8988T (cell line): ENCODE data around the gene RNF11.

Source experiments
- DNase-seq: peaks from one replicate; pipeline ENCODE4 v3.0.0; 2011

The RNF11 gene

GRCh38 chr1:51298322-51298705, 62.2 kb downstream of the RNF11 start:
- no peak for DNase-seq

GRCh38 chr1:51299185-51299885, 63.3 kb downstream of the RNF11 start:
- DNase-seq, result no peak

- DNase-seq, result no peak
Observed at GRCh38 chr1:51299981-51300670, 64.1 kb downstream of the RNF11 start.

GRCh38 chr1:51301152-51301843, 65.2 kb downstream of the RNF11 start:
- DNase-seq, result no peak

GRCh38 chr1:51301844-51302162, 65.7 kb downstream of the RNF11 start:
- DNase-seq, result no peak

GRCh38 chr1:51302270-51302669, 66.2 kb downstream of the RNF11 start:
- no peak for DNase-seq

- no peak for DNase-seq
Observed at GRCh38 chr1:51302746-51303145, 66.7 kb downstream of the RNF11 start.

GRCh38 chr1:51303315-51303714, 67.2 kb downstream of the RNF11 start:
- DNase-seq, result no peak

- DNase-seq, result no peak
Observed at GRCh38 chr1:51303751-51304251, 67.7 kb downstream of the RNF11 start.

- no peak for DNase-seq
Observed at GRCh38 chr1:51304360-51304759, 68.3 kb downstream of the RNF11 start.

- DNase-seq, result no peak
Observed at GRCh38 chr1:51305371-51305823, 69.3 kb downstream of the RNF11 start.

- DNase-seq, result no peak
Observed at GRCh38 chr1:51306950-51307349, 70.9 kb downstream of the RNF11 start.

GRCh38 chr1:51308636-51309035, 72.6 kb downstream of the RNF11 start:
- DNase-seq, result no peak

- DNase-seq, result no peak
Observed at GRCh38 chr1:51309291-51309690, 73.2 kb downstream of the RNF11 start.

GRCh38 chr1:51310871-51311613, 75.0 kb downstream of the RNF11 start:
- DNase-seq, result no peak

- no peak for DNase-seq
Observed at GRCh38 chr1:51311826-51312225, 75.8 kb downstream of the RNF11 start.

- DNase-seq, result no peak
Observed at GRCh38 chr1:51312718-51313117, 76.6 kb downstream of the RNF11 start.

- no peak for DNase-seq
Observed at GRCh38 chr1:51313268-51313852, 77.3 kb downstream of the RNF11 start.

GRCh38 chr1:51313961-51314777, 78.1 kb downstream of the RNF11 start:
- no peak for DNase-seq

- no peak for DNase-seq
Observed at GRCh38 chr1:51314974-51315373, 78.9 kb downstream of the RNF11 start.

GRCh38 chr1:51316113-51316845, 80.2 kb downstream of the RNF11 start:
- no peak for DNase-seq

GRCh38 chr1:51316846-51317120, 80.7 kb downstream of the RNF11 start:
- no peak for DNase-seq
